ENCODE data around the gene FAM193B. TPM values are rescaled to one million over a fixed set of nuclear protein-coding genes. Genes with fewer than 3 reads are reported as not detected.

The FAM193B gene
- total RNA-seq, 4 donors from 2014 or later = 16.5 to 117 (median 39.4) TPM

DNA sequence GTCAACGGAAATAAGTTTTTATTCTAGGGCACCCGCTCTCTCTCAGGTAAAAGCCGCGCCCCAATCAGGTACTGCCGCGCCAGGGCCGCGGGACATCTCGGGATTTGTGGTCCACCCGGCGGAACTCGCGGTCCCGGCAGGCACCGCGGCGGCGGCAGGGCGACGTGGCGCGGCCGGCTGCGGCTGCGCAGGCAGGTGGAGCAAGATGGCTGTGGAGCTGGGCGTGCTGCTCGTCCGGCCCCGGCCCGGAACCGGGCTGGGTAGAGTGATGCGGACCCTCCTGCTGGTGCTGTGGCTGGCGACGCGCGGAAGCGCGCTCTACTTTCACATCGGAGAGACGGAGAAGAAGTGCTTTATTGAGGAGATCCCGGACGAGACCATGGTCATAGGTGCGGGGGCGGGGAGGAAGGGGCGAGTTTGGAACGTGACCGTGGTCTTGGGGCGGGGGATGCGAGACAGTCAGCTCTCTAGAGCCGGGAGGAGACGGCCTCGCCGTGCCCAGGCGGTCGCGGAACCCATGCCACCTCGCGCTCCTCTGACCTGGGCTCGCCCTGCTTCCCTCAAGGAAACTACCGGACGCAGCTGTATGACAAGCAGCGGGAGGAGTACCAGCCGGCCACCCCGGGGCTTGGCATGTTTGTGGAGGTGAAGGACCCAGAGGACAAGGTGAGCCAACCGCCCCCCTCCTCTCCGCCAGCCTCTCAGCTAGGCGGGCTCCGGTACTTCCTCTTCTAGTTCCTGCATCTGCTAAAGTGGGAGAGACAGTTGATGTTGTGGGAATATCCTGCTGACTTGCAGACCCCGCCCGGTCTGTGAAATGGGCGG is 37.9 kb upstream of the FAM193B start, which contains the start of gene TMED9:
TSS of gene TMED9 (plus strand) at position 194 of the 825 bp plus-strand sequence. CDS start at position 206, 12 bp downstream.
- Histone ChIP-seq H3K9me3 (no peaks in the 10 kb centered on the region), H3K27ac (peak within 1 kb of the TSS; percentile 76 to 77), H3K36me3 (no peaks in the 10 kb centered on the region), H3K4me1 (no peaks in the 10 kb centered on the region), H3K4me3 (peak within 1 kb of the TSS; percentile 80 to 89), H3K27me3 (no peaks in the 10 kb centered on the region)
- intact Hi-C loops (cut with DNase I; ENCODE audit: low total_unique reads) = no loop called here
- peak; percentile 73 to 86 for DNase-seq
- TF ChIP-seq POLR2A (IDR thresholded peaks at IDR 0.05) = peak; percentile 83 to 97
- TF ChIP-seq, protein P1, sequence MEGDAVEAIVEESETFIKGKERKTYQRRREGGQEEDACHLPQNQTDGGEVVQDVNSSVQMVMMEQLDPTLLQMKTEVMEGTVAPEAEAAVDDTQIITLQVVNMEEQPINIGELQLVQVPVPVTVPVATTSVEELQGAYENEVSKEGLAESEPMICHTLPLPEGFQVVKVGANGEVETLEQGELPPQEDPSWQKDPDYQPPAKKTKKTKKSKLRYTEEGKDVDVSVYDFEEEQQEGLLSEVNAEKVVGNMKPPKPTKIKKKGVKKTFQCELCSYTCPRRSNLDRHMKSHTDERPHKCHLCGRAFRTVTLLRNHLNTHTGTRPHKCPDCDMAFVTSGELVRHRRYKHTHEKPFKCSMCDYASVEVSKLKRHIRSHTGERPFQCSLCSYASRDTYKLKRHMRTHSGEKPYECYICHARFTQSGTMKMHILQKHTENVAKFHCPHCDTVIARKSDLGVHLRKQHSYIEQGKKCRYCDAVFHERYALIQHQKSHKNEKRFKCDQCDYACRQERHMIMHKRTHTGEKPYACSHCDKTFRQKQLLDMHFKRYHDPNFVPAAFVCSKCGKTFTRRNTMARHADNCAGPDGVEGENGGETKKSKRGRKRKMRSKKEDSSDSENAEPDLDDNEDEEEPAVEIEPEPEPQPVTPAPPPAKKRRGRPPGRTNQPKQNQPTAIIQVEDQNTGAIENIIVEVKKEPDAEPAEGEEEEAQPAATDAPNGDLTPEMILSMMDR (IDR thresholded peaks at IDR 0.05) = peak in 2 of 4 experiments; percentile 46 to 47

DNA sequence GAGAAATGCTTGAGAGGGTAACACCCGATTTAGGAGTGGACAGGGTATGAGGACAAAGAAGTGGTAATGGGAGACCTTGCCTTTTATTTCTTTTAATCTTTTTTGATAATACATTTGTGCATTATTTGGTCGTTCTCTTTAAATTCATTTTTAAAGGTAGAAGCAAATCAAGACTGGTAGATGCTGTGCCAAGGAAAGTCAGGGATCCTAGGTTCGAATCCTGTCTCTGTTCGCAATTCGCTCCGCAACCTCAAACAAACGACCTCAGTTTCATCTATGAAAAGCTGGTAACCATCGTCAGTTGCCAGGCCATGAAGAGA is 37.3 kb upstream of the FAM193B start:
- no peaks in the 10 kb centered on the region for H3K27me3 ChIP-seq
- intact Hi-C loops (cut with DNase I; ENCODE audit: low total_unique reads) = no loop called here
- no peak for DNase-seq
- H3K27ac ChIP-seq = peak overlapping the region; percentile 76 to 77
- H3K36me3 ChIP-seq = no peaks in the 10 kb centered on the region
- peak overlapping the region; percentile 80 to 89 for H3K4me3 ChIP-seq
- H3K9me3 ChIP-seq = no peaks in the 10 kb centered on the region
- no peaks in the 10 kb centered on the region for H3K4me1 ChIP-seq
- TF ChIP-seq, protein P1 (IDR thresholded peaks at IDR 0.05) = no peak
- no peak for TF ChIP-seq POLR2A (IDR thresholded peaks at IDR 0.05)

DNA sequence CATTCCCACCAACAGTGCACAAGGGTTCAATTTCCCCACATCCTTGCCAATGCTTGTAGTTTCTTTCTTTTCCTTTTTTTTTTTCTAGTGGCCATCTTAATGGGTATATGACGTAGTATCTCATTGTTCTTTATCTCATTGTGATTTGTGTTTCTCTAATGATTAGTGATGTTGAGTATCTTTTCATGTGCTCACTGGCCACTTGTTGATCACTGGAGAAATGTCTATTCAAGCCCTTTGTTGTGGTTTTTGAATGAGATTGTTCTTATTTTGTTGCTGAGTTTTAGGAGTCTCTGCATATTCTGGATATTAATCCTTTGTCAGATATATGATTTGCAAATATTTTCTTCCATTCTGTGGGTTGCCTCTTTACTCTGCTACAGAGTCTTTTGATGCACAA is 36.0 kb upstream of the FAM193B start:
- no peak for TF ChIP-seq POLR2A (IDR thresholded peaks at IDR 0.05)
- TF ChIP-seq, protein P1 (IDR thresholded peaks at IDR 0.05) = no peak
- no peak for DNase-seq
- H3K36me3 ChIP-seq = no peaks in the 10 kb centered on the region
- H3K4me1 ChIP-seq = no peaks in the 10 kb centered on the region
- intact Hi-C loops (cut with DNase I; ENCODE audit: low total_unique reads) = no loop called here
- H3K4me3 ChIP-seq = no peak overlapping the region
- no peaks in the 10 kb centered on the region for H3K27me3 ChIP-seq
- no peaks in the 10 kb centered on the region for H3K9me3 ChIP-seq
- no peak overlapping the region for H3K27ac ChIP-seq

DNA sequence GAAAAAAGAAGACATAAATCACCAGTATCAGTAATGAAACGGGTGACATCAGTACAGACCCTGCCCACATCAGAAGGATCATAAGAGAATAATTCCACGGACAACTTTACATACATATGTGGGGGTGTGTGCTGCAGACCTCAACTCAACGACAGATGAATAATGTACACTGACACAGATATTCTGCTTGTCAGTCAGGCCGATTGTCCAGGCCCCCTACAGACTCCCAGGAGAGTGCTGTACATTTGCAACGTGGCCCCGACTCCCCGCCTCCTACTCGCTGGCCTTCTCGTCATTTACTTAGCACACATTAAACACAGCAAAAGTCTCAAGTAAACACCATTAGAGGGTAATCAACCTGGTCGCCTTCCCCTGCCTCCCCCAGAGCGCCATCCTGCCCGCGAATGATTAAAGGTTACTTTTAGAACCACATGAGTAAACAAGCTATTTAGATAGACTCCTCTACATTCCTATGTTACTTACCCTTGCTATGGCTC is 34.1 kb upstream of the FAM193B start:
- Histone ChIP-seq H3K27ac (no peak overlapping the region), H3K4me1 (no peaks in the 10 kb centered on the region), H3K36me3 (no peaks in the 10 kb centered on the region), H3K9me3 (no peaks in the 10 kb centered on the region), H3K4me3 (no peak overlapping the region), H3K27me3 (no peaks in the 10 kb centered on the region)
- TF ChIP-seq POLR2A (IDR thresholded peaks at IDR 0.05) = no peak
- TF ChIP-seq, protein P1 (IDR thresholded peaks at IDR 0.05) = no peak
- no peak for DNase-seq
- intact Hi-C loops (cut with DNase I; ENCODE audit: low total_unique reads) = no loop called here

DNA sequence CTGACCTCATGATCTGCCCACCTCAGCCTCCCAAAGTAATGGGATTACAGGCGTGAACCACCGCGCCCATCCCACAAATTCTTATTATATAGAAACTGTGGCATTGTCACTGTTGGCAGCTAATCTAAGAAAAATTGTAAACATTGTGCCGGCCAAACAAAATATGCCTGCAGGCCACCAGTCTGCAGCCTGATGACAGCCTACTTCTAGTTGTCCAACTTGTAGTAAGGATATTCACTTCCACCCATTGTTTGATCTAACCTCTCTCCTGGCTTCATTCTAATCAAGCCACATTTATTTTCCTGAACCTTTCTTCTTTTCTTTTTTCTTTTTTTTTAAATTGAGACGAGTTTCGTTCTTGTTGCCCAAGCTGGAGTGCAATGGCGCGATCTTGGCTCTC is 24.0 kb upstream of the FAM193B start:
- H3K27me3 ChIP-seq = no peaks in the 10 kb centered on the region
- H3K4me3 ChIP-seq = no peak overlapping the region
- no peaks in the 10 kb centered on the region for H3K36me3 ChIP-seq
- no peak for DNase-seq
- H3K27ac ChIP-seq = no peak overlapping the region
- no peak for TF ChIP-seq POLR2A (IDR thresholded peaks at IDR 0.05)
- TF ChIP-seq, protein P1 (IDR thresholded peaks at IDR 0.05) = no peak
- no peaks in the 10 kb centered on the region for H3K9me3 ChIP-seq
- no peaks in the 10 kb centered on the region for H3K4me1 ChIP-seq
- intact Hi-C loops (cut with DNase I; ENCODE audit: low total_unique reads) = no loop called here

All from uterus (tissue), 4 donors.